Adrenal gland (tissue), 5 donors: ENCODE results near the gene HELLS.

Experiments used
- POLR2A ChIP-seq, 2 donors: fragments of 450-650 bp; IDR thresholded peaks; one replicate each; pipeline ENCODE4 v1.6.1; 2017; ENCODE audit warnings: antibody characterized with exemption in 2 of 2, mild to moderate bottlenecking in 2 of 2, moderate library complexity in 1 of 2
- TF ChIP-seq, protein P1 (sequence below), 6 experiments: fragments of 450-650 bp in 4 of 6; fragments of 200-600 bp in 2 of 6; sonication (generic) in 1 of 6; IDR thresholded peaks; 1 replicate in 5 of 6; 2 replicates in 1 of 6; pipeline versions ENCODE4 v1.5.1 to v1.8.0; 2016 to 2021; ENCODE audit warnings: antibody characterized with exemption in 6 of 6, mild to moderate bottlenecking in 2 of 6, moderate library complexity in 1 of 6
- donor health status: DM: no; HTN: no; CAD: no.

- TF ChIP-seq POLR2A (IDR thresholded peaks at IDR 0.05): no peak
- TF ChIP-seq, protein P1, sequence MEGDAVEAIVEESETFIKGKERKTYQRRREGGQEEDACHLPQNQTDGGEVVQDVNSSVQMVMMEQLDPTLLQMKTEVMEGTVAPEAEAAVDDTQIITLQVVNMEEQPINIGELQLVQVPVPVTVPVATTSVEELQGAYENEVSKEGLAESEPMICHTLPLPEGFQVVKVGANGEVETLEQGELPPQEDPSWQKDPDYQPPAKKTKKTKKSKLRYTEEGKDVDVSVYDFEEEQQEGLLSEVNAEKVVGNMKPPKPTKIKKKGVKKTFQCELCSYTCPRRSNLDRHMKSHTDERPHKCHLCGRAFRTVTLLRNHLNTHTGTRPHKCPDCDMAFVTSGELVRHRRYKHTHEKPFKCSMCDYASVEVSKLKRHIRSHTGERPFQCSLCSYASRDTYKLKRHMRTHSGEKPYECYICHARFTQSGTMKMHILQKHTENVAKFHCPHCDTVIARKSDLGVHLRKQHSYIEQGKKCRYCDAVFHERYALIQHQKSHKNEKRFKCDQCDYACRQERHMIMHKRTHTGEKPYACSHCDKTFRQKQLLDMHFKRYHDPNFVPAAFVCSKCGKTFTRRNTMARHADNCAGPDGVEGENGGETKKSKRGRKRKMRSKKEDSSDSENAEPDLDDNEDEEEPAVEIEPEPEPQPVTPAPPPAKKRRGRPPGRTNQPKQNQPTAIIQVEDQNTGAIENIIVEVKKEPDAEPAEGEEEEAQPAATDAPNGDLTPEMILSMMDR (IDR thresholded peaks at IDR 0.05): no peak
These were observed 63.0 kb downstream of the HELLS start for GRCh38 chr10:94608559-94608958.
